T-helper 9 cell (primary cell): ENCODE results near the gene RNF220.
"Not testable (repeated sequence)": the region's sequence is repeated elsewhere in the genome, so short reads cannot be mapped to it uniquely, and the experiment has no call there.

Source experiments
- DNase-seq: peaks from one replicate; pipeline ENCODE4 v3.0.0-alpha.2; 2020

The RNF220 gene

DNA sequence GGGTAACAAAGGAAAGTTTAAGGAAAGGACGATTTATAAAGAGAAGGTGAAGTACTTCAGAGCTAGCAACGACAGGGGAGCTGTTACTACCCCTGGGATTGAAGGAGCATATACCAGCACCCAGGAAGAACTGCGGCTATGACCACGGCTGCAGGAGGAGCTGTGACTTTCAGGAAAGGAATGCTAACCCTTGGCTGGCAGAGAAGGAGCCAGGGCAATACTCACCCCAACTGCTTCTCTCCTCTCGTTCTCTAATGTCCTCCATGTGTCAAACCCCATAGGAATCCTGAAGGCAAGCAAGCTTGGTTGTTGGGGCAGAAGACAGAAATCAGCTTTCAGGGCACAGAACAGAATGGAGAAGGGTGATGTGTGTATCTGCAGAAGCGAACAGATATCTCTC is 148.7 kb downstream of the RNF220 start:
- no peak for DNase-seq

DNA sequence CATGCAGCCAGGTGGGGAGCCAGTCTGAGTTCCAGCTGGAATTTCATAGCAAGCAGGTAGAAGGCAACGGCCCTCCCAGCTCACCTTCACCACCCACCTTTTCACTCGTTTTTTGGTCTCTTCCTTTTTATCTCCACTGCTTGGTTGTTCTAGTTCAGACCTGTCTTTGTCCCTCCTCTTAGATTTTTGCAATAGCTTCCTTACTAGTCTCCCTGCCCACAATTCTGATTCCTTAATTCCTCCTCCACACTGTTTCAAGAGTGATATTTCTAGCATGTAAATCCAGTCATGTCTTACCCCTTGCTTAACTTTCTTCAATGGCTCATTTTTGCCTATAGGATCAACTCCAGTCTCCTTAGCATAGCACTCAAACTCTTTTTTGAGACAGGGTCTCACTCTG is 149.7 kb downstream of the RNF220 start:
- no peak for DNase-seq

DNA sequence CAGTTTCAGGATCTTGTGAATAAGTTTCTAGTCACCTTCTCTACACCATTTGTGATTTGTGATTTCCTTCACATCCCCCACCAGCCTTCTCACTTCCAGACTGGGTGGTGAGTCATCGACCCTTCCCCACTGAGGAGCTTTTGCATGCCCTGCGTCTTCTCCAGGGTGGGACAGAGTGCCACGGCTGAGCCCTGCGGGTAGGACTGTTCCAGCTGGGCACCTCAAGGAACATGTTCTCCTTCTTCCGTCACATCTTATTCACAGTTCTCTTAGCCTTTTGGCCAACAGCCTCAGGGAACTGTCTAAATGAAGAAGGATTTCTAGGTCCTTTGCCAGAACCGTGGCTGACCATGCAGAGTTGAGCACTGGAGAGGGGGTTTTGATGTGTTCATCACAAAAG is 152.7 kb downstream of the RNF220 start:
- no peak for DNase-seq

DNA sequence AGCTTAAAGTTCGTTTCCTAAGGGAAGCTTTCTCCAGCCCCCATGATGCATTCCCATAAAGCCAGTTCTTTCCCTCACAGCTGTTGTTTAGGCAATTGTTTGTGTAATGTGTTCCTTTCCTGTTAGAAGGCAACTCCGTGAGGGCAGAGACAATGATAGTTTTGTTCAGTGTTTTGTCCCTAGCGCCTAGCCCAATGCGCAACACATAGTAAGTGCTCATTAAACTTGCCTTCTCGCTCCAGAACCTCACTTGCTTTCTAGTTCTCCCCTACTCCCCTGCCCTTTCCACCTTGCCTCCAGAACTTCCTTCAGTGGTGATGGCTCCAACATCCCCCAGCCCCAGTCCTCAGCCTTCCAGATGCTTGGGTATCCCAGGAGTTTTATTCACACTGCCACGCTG is 153.8 kb downstream of the RNF220 start:
- DNase-seq = no peak

DNA sequence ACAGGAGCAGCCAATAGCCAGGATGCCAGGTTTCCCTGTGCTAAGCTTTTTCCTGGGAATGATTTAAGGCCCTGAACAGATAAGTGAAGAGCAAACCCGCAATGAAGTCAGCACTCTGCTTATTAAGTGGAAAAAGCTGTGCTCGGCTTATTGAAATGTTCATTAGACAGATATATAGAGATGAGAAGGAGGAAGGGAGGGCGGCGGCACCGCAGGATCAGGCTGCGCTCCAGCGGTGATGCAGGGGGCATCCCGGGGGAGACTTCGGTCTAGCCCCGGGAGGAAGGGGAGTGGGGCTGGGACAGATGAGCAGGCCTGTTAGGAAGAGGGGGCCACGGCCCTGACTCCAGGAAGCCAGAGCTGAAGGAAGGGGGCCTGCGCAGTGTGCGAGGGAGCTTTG is 154.3 kb downstream of the RNF220 start:
- DNase-seq = no peak

DNA sequence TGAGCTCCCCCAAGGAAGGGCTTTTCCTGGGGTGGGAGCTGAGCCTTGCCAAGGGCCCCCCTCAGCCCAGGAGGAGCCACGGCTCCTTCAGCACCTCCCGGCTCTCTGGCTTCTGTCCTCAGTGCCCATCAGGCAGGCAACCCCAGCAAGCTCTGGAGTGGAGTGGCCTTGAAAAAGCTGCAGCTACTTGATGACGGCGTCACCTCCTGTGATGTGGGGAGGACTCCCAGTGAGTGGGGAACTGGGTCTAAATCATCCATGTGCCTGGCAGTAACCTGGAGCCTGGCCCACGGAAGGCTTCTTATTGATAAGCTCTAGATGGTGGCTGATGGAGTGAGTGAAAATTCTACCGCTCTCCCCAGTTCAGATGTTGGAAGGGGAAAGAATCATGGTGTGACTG is 154.9 kb downstream of the RNF220 start:
- no peak for DNase-seq

DNA sequence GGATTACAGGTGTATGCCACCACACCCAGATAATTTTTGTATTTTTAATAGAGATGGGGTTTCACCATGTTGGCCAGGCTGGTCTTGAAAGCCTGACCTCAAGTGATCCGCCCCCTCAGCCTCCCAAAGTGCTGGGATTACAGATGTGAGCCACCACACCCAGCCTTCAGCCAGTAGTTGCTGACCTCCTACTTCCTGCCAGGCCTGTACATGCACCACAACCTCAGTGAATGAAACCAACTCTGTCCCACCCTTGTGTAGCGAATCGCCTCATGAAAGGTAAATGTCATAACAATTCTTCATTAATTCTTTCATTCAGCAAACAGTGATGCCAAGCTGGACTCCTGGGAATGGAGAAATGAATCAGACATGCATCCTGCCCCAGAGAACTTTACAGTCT is 155.6 kb downstream of the RNF220 start:
- not testable (repeated sequence) for DNase-seq

DNA sequence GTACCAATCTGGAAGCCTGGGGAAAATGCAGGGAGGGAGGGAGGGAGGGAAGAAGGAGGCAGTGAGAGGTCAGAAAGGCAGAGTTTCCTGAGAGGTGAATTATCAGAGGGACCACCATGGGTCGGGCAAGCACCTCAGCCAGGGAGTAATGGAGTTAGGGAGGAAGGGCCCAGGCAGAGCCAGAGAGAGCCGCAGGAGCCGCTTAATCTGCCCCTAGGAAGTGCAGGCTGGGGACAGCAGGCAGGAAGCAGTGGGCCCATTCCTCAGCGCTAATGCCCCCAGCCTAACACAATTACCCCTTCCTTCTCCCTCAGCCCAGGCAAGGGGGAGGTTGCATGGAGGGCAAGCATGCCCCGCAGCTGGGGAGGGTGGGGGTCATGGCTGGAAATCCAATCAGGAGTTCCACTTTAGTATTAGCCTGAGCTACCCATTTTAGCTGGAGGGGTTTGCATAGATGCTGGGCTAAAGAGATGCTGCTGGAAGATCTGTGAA is 160.2 kb downstream of the RNF220 start:
- DNase-seq = no peak

DNA sequence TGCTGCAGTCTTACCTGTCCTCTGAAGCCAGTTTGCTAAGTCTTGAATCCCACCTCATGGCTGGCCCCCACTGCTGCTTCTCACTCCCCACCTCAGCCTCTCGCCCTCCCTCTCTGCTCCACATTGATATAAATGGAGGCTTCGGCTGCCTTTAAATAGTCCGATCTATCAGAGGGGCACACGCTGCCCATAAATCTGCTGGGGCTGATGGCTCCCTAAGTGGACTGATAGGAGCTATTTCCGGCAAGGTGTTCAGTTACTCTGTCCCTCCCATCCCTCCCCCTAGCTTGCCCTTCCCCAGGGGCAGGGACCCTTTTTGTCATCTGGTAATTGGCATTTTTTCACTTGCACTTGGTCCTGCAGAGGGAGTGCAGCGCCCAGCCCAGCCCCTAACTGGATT is 160.8 kb downstream of the RNF220 start:
- DNase-seq = no peak

DNA sequence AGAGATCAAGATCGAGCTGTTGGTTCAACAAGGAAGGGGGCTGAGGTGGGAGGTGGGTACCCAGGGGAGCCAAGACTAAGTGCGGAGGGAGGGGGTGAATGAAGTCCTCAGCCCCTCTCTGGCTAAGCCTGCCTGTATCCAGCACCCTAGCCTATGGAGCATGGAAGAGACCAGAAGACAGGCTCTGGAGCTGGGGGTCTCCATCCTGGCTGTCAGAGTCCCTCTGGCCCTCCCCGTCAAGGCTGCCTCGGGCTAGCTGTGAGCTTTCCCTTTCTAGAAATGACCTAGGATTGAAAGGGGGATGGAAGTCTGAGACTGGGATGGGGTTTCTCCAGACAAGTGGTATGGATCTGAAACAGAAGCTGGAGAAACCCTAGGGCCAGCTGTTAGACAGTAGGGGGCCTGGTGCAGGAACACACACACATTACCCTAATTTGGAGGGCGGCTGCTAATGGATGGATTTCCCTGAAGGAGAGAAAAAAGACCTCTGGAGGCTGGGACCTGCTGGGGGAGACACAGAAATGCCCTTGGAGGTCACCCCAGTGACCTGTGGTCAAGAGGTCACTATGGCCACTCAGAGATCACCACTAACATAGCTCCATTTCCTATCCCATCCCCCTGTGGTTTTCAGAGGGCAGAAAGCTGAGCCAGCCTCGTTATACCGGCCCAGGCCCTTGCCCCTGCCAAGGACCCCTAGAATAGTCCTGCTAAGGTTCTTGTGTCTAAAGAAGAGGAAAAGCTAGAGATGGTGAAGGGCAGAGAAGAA is 161.4 kb downstream of the RNF220 start:
- no peak for DNase-seq

DNA sequence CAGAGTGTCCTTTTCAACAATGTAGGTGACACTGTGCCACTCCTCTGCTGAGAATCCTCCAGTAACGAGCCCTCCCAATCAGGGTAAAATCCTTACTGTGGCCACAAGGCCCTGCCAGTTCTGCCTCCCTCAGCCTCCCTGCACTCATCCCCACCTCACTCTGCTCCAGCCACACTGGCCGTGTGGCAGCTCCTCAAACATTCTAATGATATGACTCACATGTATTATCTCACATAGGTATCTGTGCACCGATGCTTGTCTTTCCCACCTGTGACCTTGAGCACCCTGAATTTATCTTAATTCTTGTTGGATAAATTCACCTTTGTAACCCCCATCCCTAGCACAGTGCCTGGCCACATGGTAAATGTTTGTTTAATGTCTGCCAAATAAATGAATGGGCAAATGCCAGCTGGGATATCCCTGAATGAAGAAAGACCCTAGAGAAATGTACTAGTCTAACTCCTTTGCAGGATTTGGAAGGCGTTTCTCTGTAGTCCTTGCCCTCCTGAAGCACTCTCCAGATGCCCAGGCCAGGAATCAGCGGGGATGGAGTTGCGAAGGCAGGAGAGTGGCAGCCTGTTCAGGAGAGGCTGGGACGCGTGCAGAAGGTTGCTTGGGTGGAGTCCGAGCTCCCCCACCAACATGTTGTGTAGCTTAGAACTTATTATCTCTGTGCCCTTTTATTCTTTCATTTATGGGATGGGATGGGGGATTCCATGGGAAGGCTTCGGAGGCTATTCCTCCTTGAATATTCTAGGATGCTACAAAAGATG is 163.3 kb downstream of the RNF220 start:
- DNase-seq = no peak

DNA sequence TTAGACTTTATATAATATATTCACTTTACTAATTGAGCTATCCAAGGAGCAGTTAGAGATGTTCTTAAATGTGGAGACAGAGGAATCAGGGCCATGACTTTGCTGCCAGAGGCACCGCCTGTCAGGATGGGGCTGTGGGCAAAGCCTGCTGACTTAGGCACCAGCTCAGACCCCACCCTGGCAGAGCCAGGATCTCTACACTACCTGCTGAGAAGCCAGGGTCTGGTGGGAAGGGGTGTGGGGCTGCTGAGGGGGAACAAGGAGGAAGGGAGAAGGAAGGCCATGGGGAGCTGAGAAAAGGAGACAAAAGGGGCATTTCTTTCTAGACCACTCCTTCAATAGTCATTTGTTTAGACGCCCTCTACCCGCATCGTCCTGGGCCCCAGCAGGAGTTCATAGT is 164.4 kb downstream of the RNF220 start:
- DNase-seq = no peak

DNA sequence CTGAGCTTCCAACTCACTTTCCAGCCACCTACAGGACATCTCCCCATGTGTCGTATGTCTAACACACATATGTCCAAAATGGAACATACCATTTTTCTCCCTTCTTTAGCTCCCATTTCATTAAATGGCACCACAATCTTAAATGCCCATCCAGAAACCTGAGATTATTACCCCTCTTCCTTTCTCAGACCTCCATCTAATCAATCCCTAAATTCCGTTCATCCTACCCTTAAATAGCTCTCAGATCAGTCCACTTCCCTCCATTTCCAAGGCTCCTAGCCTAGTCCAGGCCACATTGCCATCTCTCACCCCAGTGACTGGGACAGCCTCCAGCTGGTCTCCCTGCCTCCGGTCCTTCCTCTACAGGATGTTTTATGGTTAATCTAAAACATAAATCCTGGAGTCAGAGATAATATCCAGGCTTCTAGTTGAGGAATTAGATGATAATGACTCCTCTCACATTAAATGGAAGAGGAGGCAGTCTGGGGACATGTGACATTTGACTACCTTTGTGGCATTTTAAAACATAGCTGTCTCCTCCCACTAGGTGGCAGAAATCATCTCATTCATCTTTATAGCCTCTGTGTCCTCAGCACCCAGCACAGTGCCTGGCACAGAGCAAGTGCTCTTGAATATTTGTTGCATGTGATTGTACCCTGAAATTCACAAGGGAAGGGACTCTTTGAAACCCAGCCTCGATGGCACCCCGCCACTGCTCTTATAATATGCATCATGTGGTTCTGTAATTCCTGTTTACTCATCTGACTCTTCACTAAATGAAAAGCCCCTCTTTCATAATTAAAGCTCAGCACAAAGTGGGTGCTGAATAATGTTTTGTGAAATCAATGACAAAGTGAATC is 166.9 kb downstream of the RNF220 start:
- no peak for DNase-seq

DNA sequence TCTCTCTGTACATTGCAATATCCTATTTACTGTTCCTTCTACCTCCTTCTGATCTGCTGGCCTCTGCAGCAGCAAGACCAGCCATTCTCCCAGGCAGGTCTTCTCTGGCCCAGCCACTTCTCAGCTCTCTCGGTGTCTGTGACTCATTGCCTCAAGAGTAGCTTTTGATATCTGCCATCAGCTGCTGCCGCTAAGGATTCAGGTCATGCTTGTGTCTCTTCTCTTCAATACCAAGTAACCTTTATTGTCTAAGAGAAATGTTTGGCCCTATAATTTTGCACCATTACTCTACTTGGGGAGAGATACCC is 167.5 kb downstream of the RNF220 start:
- DNase-seq = no peak

DNA sequence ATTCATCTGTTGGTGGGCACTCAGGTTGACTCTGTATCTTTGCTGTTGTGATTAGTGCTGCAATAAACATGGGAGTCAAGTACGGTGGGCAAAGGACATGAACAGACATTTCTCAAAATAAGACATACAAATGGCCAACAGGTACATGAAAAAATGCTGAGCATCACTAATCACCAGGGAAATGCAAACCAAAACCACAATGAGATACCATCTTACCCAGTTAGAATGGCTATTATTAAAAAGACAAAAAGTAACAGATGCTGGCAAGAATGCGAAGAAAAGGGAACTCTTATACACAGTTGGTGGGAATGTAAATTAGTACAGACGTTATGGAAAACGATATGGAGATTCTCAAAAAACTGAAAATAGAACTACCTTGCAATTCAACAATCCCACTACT is 170.3 kb downstream of the RNF220 start:
- no peak for DNase-seq

DNA sequence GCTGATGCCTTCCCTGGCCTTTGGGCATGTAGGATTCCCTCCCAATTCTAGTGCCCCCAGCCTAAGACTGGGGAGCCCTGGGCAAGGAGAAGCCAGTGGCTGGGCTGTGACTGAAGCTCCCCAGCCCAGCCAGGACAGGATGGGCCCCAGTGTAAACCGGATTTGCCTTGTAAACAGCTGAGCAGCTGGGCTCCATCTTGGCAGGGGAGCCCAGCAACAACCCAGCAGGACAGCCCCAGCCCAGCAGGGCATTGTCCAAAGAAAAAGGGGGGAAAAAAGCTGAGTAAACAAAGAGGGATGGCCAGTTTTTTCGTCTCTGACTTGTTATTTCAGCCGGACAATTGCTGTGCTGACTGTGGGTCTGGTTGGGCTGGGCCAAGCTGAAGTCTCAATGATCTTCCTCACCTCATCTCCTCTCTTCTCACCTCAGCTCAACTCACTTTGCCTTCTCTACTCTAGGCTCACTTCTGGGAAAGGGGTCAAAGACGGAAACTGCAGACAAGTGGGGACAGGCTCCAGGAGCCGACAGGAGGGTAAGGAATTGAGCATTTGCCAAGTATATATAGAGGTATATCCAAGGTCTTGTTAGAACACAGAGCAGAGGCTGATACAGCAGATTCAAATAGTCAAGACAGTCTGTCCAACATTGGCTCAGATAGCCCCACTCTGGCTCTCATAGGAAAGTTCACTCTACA is 171.5 kb downstream of the RNF220 start:
- no peak for DNase-seq

DNA sequence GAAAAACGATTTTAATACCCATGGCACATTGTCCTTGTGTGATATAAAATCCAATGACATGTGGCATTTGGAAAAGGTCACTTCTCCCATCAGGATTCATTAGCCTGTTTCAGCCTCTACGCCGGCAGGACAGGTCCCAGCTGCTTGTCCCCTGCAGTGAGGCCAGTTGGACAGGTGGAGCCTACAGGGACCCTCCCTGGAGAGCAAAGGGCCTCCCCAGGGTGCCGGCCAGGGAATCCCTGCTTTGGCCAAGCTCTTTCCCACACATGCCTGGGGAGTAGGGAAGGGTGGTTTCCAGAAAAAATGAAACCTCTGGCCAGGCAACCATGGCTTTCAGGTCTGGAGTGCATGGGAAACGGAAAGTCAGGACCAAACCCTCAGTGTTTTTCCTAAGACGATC is 176.2 kb downstream of the RNF220 start:
- no peak for DNase-seq

DNA sequence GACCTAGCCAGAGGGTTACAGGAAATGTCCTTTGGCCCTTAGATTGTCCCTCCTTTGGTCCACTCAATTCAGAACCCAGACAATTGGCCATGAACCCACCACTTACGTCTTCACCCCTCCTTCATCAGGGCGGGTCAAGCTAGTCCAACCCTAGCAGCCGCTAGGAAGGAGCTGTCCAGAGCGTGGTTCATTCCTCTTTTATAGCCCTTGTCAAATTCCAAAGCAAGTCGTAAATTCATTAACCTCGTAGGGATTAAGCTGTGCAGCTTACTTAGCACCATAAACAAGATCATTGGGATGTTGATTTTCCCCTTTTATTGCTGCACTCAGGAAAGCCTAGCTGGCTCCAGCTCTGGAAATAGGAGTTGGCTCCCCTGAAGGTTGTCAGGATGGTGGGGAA is 179.1 kb downstream of the RNF220 start:
- DNase-seq = no peak

DNA sequence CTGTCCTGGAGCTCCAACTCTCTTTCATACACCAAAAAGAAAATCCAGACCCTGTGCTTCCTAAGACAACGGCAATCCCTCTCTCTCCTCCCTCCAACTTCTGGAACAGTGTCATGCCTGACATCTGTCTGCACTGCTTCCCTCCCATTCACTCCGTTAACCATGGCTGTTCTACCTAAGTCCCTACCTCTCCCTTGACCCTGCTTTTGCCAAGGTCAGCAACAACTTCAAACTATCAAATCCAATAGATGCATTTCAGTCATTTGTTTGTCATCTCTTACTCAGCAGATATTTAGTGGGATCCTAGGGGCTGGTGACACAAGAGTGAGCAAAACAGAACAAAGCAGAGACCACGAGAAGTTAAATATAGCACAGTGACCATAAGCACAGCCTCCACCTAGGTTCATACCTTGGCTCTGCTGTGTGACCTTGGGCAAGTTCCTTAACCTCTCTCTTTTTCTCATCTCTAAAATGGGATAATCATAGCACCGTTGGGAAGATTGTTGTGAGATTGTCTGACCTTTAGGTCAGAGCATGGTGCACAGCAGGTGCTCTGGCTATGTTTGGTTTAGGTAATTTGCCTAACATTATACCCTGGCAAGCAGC is 180.4 kb downstream of the RNF220 start:
- DNase-seq = no peak

DNA sequence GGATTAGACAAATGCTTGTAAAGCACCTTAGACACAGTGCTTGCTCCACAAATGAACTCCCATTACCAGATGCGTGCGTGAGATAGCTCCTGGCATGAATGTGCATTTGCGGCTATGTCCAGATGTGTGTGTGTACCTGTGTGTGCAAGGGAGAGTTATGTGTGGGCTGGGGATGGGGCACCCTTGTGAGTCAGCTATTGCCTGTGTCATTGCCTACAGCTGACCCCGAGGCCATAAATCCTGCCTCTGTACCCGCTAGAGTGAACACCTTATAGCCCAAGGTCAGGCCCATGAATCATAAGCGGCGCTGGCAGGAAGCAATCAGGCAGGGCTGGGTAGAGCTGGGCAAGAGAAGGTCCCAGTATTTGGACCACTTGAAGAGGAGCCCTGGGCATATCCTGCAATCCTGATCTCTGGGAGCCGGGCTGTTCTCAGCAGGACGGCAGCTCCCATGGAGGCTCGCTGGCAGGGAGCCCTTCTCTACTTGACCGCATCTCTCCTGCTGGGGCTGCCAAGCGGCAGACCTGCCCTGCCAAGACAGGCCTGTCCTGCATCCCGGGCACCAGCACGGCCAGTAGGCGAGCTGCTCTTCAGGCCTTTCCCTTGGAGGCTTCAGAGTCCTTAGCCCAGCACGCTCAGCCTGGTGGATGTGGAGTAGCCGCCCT is 182.9 kb downstream of the RNF220 start:
- DNase-seq = no peak

DNA sequence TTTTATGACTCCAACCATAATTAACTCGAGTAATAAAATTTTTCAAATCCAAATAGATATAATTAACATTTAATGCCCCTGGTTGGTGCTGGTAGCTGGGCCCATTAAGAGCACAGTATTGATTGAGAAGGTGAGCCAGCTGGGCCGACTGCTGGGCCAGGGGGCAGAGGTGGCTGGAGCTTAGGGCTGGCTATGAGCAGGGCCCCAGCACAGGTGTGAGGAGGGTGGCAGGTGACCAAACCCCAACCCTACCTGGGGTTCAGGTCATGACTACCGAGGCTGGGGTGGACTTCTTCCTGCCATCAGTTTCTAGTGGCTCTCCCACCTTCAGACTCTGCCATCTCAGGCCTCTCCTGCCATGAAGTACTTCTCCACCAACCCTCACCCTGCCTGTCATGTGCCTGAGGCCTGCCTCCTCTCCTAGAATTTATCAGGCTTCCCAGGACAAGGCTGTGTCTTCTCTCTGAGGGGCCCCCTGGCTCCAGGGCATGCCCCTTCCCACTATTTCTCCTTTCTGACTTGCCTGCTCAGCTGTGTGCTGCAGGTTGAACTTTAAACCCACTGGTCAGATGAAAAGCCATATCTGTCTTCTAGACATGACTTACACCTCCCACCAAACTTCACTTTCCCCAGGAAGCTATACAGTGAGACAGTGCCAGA is 183.6 kb downstream of the RNF220 start:
- DNase-seq = no peak
